Measurements from ENCODE around the gene DISP2. TPM values are rescaled to one million over a fixed set of nuclear protein-coding genes. Genes with fewer than 3 reads are reported as not detected.
A peak's percentile ranks its signal among the peaks of the same experiment; 100 is the strongest.

The DISP2 gene
- total RNA-seq, 3 donors from 2014 or later: under 0.01 to 0.88 (median under 0.01) TPM

DNA sequence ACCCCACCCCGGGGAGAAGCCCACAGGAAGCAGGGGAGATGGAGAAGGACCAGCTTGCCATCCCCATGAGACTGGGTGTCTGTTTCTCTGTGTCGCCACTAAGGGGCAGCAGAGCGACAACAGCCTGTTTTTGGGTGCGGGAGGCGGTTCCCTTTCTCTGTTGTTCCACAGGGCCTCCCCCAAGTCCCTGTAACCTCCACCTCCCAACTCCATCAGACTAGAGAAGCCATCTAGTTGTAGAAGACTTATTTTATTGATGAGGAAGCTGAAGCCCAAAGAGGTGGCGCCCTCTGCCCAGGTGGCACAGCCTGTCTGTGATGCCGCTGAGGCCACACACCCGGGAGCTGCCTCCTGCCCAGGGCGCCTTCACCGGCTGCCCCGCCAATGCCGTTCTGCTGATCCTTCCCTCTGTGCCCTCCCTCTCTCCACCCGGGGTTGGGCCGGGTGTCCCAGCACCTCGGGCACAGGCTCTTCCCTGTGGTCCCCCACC lies 13.3 kb upstream of the DISP2 start:
- Histone ChIP-seq H3K36me3 (no peaks in the 10 kb centered on the region), H3K9me3 (no peaks in the 10 kb centered on the region), H3K4me3 (no peak overlapping the region), H3K27me3 (no peaks in the 10 kb centered on the region), H3K27ac (no peak overlapping the region), H3K4me1 (peaks cover 9 to 18% of the 10 kb centered on the region in 2 donors)
- intact Hi-C loops (cut with DNase I; ENCODE audit: low total_unique reads): no loop called here
- no peak for TF ChIP-seq POLR2AphosphoS5 (IDR thresholded peaks at IDR 0.05)
- TF ChIP-seq, protein P1, sequence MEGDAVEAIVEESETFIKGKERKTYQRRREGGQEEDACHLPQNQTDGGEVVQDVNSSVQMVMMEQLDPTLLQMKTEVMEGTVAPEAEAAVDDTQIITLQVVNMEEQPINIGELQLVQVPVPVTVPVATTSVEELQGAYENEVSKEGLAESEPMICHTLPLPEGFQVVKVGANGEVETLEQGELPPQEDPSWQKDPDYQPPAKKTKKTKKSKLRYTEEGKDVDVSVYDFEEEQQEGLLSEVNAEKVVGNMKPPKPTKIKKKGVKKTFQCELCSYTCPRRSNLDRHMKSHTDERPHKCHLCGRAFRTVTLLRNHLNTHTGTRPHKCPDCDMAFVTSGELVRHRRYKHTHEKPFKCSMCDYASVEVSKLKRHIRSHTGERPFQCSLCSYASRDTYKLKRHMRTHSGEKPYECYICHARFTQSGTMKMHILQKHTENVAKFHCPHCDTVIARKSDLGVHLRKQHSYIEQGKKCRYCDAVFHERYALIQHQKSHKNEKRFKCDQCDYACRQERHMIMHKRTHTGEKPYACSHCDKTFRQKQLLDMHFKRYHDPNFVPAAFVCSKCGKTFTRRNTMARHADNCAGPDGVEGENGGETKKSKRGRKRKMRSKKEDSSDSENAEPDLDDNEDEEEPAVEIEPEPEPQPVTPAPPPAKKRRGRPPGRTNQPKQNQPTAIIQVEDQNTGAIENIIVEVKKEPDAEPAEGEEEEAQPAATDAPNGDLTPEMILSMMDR (IDR thresholded peaks at IDR 0.05): peak; percentile 35 to 68 (median 47)
- no peak for TF ChIP-seq POLR2A (IDR thresholded peaks at IDR 0.05)
- DNase-seq (ENCODE audit: low spot score in 2 of 2): no peak

- TF ChIP-seq POLR2A (IDR thresholded peaks at IDR 0.05) (no peak), POLR2AphosphoS5 (IDR thresholded peaks at IDR 0.05) (no peak)
- TF ChIP-seq, protein P1 (IDR thresholded peaks at IDR 0.05): no peak
- intact Hi-C loops (cut with DNase I; ENCODE audit: low total_unique reads): no loop called here
- H3K9me3 ChIP-seq: no peaks in the 10 kb centered on the region
- no peak for DNase-seq (ENCODE audit: low spot score in 2 of 2)
- H3K4me3 ChIP-seq: no peak overlapping the region
- peaks cover 7 to 16% of the 10 kb centered on the region in 2 donors for H3K4me1 ChIP-seq
- peak overlapping the region in 1 of 2 donors; percentile 55 for H3K27ac ChIP-seq
- no peaks in the 10 kb centered on the region for H3K27me3 ChIP-seq
- H3K36me3 ChIP-seq: no peaks in the 10 kb centered on the region
These were observed 12.7 kb upstream of the DISP2 start for GRCh38 chr15:40345225-40345866.

- DNase-seq (ENCODE audit: low spot score in 2 of 2): no peak
- intact Hi-C loops (cut with DNase I; ENCODE audit: low total_unique reads): no loop called here
- TF ChIP-seq, protein P1 (IDR thresholded peaks at IDR 0.05): no peak
- no peak for TF ChIP-seq POLR2AphosphoS5 (IDR thresholded peaks at IDR 0.05)
- no peak for TF ChIP-seq POLR2A (IDR thresholded peaks at IDR 0.05)
- H3K4me3 ChIP-seq: no peak overlapping the region
- H3K36me3 ChIP-seq: no peaks in the 10 kb centered on the region
- no peaks in the 10 kb centered on the region for H3K27me3 ChIP-seq
- H3K9me3 ChIP-seq: no peaks in the 10 kb centered on the region
- peak overlapping the region in 1 of 2 donors; percentile 55 for H3K27ac ChIP-seq
- H3K4me1 ChIP-seq: peaks cover 4 to 13% of the 10 kb centered on the region in 2 donors
These were observed 12.0 kb upstream of the DISP2 start for GRCh38 chr15:40345867-40346578.

DNA sequence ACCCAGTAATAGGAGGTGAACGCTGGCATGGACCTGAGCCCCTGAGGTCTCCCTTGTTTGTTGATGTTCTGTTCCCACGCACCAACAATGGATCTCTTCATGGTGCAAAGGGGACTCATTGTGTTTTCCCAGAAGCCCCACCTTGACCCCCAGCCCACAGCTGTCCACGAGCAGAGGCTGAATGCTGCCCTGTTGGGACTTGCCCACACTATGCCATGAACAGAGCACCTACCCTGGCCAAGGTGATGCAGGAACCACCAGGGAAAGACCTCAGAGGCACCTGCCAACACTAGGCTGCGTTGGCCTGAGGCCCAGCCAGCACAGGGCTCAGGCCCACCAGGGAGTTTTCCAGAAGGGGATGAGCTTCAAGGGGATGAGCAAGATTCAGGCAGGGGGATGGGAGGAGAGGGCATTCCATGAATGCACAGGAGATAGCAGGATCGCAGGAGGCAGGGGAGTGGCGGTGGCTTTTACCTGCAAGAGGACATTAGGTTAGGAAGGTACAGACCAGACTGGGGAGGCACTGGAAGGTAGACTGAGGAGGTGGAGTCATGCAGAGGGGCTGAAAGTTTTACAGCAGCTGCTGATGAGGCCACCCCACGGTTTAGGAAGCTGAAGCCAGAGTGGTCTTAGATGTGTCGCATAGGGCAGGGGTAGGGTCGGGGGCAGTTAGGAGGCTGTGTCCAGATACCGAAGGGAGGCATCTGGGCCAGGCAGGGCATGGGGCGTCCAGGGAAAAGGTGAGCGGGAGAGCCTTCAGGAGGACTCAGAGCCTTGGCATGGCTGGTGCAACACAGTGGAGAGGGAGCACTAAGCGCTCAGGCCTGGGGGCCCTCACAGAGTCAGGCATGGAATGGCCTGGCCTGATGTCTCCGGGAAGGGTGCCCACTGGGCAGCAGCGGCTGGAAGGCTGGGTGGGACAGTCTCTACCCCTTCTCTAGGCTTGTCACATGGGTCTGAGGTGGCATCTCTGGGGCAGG lies 11.2 kb upstream of the DISP2 start:
- H3K36me3 ChIP-seq: no peaks in the 10 kb centered on the region
- TF ChIP-seq, protein P1 (IDR thresholded peaks at IDR 0.05): no peak
- TF ChIP-seq POLR2A (IDR thresholded peaks at IDR 0.05) (no peak), POLR2AphosphoS5 (IDR thresholded peaks at IDR 0.05) (no peak)
- H3K9me3 ChIP-seq: no peaks in the 10 kb centered on the region
- no peak overlapping the region for H3K4me3 ChIP-seq
- peaks cover 4 to 13% of the 10 kb centered on the region in 2 donors for H3K4me1 ChIP-seq
- intact Hi-C loops (cut with DNase I; ENCODE audit: low total_unique reads): no loop called here
- H3K27me3 ChIP-seq: no peaks in the 10 kb centered on the region
- H3K27ac ChIP-seq: no peak overlapping the region
- peak in 1 of 2 donors; percentile 63 for DNase-seq (ENCODE audit: low spot score in 2 of 2)

Measured in breast epithelium (tissue), 4 donors.